H1 (cell line): ENCODE data around the gene CXCL9. TPM values are rescaled to one million over a fixed set of nuclear protein-coding genes. Genes with fewer than 3 reads are reported as not detected.

Source experiments
- SRF ChIP-seq: IDR thresholded peaks from 2 replicates; pipeline ENCODE4 v1.6.1; 2011; ENCODE audit warnings: mild to moderate bottlenecking, low read depth, low read length, moderate library complexity
- TAF1 ChIP-seq: IDR thresholded peaks from 2 replicates; pipeline ENCODE4 v1.6.1; 2011; ENCODE audit warnings: mild to moderate bottlenecking, low read depth, low read length
- TAF7 ChIP-seq: optimal IDR thresholded peaks from 2 replicates; pipeline ENCODE3; 2011; ENCODE audit warnings: low read depth, mild to moderate bottlenecking, inconsistent platforms, low read length, moderate library complexity, borderline replicate concordance
- polyA plus RNA-seq, 7 experiments: library from polyadenylated mRNA; depleted of rRNA in 3 of 7; stranded (reverse) in 5 of 7; unstranded in 2 of 7; fragments of >200 nt in 5 of 7; fragments of 200-250 nt in 2 of 7; gene quantifications; 1 replicate in 5 of 7; 2 replicates in 1 of 7; 4 replicates in 1 of 7; pipeline versions ENCODE4 v1.2.1 to v1.2.3, GENCODE V29; 2011 to 2013; ENCODE audit warnings: missing spikeins in 2 of 7, mixed read lengths in 2 of 7
- total RNA-seq: library from RNA; stranded (reverse); fragmentation: NEBNext Ultra II Directional; extraction: Animal tissue kit (Norgen Biotek cat#: 25700); gene quantifications from 2 replicates; pipeline ENCODE4 v1.2.1, GENCODE V29; 2021

The CXCL9 gene
- total and polyA plus RNA-seq, 2 of the 8 experiments (the other 6 are each of a cell fraction or from before 2014, with no cell fraction given) = not detected

- TF ChIP-seq SRF (no peak), TAF7 (no peak), TAF1 (no peak)
These were observed 22.0 kb upstream of the CXCL9 start (continued) for GRCh38 chr4:76029300-76029699.
